EH (cell line): ENCODE measurements around the gene DENND1C.

Experiments
- DNase-seq: peaks from one replicate; pipeline ENCODE4 v3.0.0-alpha.2; 2015; ENCODE audit warnings: low read depth

Gene DENND1C

DNA sequence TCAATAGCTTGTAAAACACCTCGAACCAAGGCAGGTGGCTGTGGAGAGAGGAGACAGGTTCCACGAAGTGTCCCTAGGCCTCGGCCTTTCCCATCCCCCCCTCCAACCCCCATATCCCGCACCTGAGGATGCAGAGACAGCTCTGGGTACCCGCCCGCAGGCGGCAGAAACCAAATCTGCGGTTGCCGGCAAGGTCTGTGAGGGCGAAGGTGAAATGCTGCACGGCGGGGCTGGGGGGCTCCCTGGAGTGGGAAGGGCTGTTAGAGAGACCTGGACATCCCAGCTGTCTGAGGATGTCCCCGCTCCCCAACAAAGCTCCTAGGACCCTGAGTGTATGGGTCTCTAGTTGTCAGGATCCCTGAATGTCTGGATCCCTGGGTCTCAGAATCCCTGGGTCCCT lies 2.8 kb downstream of the DENND1C start:
- no peak for DNase-seq

DNA sequence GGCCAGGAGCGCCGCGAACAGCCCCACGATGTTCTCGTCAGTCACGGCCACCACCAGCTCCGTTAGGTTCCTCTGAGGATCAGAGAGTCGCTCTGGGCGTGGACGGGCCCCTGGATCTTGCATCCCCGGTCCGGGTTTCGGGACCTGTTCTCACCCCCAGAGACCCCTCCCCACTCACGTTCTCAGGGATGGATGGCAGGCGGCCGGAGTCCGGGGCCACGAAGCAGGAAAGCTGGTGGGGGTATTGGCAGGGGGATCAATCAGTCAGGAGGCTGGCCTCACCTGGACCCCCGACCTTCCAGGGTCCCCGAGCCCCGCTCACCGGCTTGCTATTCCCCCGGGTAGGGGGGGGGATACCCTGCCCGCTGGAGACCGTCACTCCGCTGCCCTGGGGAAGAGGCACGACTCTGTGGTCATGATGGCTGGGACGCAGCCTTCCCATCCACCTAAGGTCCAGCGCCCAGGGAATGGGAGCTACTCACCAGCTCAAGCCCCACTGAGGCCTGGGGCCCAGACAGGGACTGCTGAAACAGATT lies 4.6 kb downstream of the DENND1C start:
- no peak for DNase-seq

DNA sequence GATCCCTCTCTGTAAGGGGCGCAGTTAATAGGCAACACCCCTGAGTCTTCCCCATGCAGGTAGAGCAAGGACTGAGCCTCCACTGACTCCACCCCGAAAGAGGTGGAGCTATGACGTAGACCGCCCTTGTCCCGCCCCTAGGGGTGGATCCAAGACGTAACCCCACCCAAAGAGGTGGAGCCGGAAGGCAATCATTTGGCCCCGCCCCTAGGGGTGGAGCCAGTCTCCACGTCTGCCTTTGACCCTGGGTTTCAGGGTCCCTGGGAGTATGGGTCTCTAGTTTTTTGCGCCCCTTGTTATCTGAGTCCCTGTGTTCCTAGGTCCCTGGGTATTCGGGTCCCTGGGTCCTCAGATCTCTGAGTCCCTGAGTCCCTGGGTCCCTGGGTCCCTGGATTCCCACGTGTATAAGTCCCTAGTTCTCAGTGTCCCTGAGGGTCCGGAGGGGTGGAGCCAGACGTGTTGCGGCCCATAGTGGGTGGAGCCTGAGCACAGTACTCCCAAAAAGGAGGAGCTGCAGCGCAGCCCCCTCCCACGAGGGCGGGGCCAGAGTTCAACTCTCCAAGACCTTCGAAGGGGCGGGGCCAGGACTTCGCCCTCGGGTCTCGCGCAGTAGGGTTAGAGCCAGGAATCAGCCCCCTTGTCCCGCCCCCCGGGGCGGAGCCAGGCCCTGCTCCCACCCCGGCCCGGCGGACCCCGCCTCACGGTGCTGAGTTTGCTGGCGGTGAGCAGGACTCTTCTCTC lies 5.3 kb downstream of the DENND1C start:
- DNase-seq, result peak; percentile 38

DNA sequence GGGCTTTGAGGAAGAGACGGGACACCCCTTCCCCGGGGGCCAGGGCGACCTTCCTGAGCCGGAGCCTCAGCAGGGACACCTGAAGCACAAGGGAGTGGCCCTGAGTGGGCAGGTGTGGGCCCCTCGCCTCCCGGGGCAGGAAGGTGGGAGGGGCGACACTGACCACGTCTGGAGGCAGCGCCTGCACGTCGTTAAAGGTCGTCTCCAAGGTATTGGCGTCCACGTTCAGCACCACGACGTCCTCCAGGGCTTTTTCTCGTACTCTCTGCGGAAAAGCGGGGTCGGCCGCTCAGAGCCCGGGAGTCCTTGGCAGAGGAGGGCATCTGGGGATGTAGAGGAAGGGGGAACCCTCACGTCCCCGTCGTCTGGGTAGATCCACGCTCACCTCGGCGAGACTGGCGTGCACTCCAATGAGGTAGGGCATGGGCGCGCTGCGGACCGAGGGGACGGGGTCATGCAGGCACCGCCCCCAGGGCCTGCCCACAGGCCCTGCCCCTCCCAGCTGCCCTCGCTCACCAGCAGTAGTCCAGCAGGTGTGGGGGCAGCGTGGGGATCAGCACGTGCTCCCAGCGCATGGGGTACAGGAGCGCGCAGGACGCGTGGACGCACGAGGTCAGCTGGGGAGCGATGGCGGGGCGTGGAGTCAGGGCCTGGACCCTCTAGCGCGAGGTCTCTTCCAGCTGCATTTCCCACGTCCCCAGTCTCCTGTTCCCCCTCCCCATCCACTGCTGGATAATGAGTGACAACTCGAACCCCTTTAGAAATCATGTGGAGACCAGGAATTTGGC lies 6.1 kb downstream of the DENND1C start:
- no peak for DNase-seq

DNA sequence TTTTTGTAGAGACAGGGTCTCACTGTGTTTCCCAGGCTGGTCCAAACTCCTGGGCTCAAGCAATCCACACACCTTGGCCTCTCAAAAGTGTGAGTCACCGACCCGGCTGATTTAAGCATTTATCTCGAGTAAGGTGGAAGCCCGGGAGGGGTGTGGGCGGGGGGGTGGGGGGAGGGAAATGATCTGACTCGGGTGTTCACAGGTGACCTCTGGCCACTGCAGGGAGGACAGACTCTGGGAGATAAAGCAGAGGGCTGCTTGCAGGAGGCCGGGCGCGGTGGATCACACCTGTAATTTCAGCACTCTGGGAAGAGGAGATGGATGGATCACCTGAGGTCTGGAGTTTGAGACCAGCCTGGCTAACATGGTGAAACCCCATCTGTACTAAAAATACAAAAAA lies 7.9 kb downstream of the DENND1C start:
- DNase-seq, result no peak

DNA sequence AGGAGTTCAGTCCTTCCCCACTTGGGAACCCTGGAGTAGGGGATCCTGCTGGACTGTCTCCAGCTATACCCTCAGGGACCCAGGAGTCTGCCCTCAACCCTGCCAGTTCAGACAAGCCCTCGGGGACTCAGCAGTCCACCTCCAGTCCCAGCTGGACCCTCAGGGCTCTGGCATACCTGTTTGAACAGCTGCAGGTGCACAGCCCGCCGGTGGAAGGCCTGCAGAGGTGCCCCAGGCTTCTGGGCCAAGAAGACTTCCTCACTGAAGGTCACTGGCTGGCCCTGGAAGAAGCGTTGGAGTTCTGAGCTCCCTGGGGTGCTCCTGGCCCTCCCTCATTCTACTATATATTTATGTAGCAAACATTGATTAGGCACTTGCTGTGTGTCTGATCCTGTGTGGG lies 8.9 kb downstream of the DENND1C start:
- DNase-seq, result no peak

DNA sequence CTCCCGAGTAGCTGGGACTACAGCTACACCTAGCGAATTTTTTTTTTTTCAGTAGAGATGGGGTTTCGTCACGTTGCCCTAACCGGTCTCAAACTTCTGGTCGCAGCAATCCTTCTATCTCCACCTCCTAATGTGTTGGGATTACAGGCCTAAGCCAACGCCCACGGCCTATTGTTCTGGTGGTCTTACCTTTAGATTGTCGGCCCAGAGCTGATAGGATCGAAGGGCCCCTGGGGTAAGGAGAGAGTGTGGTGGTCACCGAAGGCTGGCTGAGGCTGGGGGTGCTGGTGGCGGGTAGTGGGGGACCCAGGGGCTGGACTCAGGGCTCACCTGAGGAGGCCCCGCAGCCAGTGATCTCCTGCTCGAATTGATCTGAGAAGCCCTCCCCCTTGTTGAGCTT lies 10.5 kb downstream of the DENND1C start:
- DNase-seq, result no peak

DNA sequence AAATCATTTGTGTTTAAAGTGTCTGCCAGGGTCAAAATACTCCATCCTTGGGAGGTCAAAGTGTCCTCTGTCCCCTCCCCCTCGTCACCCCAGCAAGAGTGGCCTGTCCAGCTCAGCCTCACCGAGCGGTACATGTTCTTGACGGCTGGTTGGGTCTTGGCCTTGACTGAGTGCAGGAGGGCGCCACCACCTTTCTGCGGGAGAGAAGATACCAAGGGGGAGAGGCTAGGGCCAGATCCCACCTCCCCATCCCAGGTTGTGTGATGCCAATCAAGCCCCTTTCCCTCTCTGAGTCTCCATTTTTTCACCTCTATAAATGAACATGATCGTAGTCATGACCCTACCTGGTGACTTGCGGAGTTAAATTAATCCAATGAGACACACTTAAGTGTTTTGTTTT lies 11.4 kb downstream of the DENND1C start:
- no peak for DNase-seq

DNA sequence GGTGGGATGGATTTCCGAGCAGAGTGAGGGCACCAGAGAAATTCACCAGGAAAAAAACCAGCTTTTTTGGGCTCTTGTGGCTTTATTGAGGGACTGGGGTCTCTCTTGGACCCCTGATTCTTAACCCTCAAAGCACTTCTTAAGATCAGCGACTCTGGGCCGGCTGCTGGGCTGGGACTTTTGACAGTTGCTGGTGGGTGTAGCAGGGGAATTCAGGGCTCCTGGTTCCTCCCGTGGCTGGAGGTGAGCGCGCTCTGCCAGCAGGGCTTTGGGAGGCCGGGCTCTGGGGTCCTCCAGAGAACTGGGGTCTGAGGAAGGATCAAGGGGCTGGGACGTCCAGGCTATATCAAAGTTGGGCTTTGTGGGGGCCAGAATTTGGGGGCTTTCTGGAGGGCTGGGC lies 14.2 kb downstream of the DENND1C start:
- DNase-seq, result no peak

DNA sequence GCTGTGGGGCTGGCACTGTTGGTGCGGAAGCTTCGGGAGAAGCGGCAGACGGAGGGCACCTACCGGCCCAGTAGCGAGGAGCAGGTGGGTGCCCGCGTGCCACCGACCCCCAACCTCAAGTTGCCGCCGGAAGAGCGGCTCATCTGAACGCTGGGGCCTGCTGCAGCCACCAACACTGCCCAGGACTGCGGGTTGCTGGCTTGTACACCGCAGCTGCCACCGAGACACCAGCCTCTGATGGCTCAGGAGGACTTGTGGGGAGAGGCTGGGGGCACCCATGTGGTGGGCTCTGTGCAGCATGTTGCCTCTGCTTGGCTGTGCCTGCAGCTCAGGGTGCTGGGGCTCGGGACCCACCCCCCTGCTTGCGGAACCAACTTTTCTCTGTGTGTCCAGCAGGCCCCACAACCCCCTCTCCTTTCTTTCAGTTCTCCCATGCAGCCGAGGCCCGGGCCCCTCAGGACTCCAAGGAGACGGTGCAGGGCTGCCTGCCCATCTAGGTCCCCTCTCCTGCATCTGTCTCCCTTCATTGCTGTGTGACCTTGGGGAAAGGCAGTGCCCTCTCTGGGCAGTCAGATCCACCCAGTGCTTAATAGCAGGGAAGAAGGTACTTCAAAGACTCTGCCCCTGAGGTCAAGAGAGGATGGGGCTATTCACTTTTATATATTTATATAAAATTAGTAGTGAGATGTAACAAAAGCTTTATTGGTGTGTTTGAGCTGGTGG lies 14.9 kb downstream of the DENND1C start:
- no peak for DNase-seq

DNA sequence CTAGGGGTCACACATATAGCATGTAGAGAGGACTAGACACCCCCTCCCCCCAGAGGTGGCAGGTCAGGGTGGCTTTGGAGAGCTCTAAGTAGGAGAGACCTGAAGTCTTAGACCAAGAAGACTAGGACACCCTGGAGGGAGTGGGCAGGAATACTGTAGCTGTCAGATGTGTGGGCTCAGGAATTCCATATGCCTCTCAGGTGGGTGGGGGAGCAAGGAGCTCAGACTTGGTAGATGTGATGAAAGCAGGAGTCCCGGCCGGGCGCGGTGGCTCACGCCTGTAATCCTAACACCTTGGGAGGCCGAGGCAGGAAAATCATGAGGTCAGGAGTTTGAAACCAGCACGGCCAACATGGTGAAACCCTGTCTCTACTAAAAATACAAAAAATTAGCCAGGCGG lies 15.9 kb downstream of the DENND1C start:
- no peak for DNase-seq

DNA sequence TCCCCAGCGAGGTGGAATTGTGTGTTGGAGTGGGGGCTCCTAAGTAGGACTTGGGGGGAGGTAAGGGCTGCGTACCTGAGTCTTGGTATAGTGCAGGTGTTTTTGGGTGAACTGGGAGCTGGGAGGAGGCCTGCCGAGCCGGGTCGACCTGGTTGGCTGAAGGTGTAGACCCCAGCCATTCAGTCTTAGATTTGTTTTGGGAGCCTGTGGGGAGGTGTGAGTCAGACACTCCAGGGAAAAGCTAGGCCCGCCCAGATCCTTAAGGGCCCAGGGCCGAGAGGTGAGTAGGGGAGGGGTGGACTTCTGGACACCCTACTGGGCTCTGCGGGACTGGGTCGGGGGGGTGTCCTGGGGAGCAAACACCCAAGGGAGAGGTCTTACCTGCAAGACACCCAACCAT lies 16.6 kb downstream of the DENND1C start:
- DNase-seq, result no peak

DNA sequence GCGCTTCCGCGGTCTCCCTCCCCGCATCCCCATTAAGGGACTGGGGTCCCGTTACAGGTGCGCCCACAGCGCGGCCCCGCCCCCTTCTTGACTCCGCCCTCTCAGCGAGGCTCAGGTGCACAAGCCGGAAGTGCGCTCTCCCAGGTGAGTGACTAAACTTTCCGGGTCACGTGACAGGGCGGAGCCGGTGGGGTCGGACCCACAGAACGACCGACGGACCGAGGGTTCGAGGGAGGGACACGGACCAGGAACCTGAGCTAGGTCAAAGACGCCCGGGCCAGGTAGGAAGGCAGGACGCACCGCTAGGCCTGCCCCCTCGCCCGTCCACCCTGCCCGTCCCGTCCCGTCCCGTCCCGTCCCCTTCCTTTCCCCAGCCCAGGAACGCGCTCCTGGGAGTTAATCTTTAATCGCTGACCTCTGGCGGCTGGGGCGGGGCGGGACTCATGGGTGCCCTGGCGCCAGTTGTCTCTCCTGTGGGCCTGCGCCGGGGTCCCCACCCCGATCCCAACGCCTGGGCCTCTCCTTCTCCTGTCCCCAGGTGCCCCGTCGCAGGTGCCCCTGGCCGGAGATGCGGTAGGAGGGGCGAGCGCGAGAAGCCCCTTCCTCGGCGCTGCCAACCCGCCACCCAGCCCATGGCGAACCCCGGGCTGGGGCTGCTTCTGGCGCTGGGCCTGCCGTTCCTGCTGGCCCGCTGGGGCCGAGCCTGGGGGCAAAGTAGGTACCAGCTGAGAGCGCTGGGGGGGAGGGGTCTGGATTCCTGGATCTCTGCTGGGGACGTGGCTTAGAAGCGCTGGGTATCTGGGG lies 17.3 kb downstream of the DENND1C start, which contains the start of gene CRB3:
TSS of gene CRB3 (plus strand) at position 202 of the 804 bp plus-strand sequence. CDS start at position 633, 431 bp downstream.
- DNase-seq, result no peak

DNA sequence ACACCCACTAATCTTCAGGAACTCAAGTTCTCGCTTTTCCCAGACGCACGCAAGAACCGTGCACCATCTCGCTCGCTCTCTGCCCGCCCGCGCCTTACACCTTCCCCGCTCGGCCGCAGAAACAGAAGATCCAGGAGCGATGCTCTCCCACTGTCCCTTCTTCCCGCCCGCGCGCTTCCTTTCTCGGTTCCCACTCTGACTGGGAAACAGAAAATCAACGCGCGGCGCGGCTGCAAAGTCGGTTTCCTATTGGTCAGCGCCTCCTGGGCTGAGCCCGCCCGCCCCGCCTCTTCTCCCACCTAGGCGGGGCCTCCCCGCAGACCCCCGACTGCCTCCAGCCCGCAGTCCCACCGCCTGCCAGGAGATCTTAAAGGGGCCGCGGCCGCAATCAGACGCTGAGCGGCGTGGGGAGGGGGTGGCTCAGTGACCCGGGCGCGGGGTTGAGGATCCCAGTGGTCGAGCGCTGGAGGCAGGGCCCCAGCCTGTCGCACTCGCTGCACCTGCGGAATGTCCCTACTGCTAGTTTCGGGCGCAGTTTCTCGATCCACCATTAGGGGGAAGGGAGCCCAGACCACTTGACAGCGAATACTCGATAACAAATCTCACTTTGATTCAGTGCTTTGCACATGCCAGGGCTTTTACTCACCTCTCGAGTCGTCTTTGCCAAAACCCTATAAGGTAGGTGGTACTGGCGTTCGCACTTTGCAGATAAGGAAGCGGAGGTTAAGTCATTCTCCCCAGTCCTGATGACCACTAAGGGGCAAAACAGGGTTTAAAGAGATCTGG lies 21.3 kb downstream of the DENND1C start:
- DNase-seq, result peak; percentile 95

DNA sequence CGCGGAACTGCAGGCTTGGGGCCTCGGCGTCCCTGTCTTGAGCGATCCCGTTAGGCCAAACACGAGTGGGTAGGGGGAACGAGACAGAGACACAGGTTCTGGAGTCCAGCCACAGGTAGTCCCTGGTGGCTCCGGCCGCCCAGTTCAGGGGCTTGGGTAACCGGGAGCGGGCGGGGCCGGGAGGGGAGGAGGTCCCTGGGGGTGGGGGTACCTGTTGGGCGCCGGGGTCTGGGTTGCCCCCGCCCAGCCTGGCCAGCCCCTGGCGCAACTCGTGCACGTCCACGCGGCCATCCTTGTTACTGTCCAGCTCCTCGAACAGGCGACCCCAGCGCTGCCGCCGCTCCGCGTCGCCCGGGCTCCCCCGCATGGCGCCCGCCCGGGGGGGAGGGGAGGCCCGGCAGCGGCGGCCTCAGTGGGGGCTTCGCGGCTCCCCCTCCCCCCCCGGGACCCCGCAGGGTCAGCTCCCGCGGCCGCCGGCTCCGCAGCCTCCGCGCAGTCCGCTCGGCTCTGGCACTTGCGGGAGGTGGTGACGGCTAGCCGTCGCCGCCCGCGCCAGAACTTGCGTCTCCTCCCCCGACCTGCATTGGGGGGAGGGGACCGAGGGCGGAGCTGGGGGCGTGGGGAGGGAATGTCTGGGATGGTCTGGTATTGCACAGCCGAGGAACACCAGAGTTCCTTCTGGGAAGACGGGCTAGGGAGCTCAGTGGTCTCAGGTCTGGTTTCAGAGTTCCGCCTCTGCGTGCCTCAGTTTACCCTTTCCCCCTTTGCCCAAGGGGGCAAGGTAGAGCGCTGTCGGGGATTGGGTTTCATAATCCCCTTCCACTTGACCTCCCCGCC lies 22.1 kb downstream of the DENND1C start, which contains the start of gene SLC25A23:
TSS of gene SLC25A23 (minus strand) at position 531 of the 837 bp plus-strand sequence. CDS start at position 367, 164 bp downstream.
- peak; percentile 75 for DNase-seq

DNA sequence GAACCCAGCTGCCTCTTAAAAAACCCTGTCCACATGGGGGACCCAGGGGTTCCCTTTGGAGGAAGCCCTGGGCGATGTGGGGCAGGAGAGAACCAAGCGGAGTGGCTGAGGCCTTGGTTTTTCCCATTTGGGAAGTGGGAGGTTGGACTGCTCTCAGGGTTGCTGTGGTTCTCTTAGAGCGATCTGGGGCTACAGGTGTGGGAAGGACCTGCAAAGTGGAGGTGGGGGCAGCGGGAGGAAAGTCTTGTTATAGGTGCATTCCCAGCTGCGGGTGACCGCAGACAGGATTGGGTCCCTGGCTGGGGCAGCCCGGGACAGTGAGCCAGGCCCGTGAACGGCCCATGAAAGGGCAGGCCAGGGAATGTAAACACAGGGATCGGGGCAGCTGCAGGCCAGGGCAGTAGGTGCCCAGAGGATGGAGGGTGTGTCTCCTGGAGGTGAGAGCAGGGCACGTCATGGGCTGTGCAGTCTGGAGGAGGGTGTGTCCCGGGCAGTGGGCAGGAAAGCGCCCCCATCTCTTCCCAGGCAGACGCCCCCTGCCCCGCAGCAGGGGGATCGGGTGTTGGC lies 22.8 kb downstream of the DENND1C start:
- no peak for DNase-seq

DNA sequence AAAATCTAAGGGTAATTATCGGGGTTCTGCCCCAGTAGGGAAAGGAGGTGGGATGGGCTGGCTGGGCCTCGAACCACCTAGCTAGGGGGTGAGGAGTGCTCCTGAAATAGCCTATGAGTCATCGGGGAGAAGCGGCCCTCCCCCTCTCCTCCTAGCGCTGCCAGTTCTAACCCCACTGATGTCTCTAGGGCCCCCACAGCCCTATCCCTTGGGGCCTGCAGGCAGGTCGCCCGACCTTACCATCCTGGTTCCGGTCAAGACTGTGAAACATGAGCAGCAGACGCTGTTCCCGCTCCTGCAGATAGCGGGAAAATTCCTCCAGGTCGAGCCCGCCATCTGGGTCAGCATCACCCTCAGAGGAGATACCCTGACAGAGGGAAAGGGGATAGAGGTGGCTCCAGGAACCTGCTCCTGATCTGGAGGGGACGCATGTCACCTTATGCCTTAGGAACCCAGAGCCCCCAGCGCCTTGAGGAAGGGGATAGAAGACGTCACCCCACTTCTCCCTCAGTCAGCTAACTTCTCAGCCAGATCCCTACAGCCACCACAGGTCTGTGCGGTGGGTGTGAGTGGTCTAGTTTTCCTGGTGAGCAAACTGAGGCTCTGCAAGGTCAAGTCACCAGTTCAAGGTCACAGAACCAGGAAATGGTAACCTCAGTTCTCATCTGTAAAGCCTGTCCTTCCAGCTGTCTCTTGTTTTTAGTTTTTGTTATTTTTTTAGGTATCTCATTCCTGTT lies 23.5 kb downstream of the DENND1C start:
- peak; percentile 23 for DNase-seq

DNA sequence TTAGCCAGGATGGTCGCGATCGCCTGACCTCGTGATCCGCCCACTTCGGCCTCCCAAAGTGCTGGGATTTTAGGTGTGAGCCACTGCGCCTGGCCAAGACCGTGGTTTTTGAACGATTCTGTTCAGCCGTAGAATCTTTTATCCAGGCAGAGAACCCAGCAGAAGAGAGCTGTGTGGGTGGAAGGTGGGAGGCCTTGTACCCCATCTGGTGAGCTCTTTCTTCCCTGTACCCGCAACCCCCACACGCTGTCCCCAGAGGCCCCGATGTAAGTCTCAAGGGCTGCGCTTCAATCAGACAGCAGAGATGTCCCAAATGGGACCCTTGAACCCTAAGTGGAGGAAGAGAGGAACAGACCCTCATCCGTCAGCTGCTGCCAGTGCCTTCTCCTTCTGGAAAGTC lies 25.7 kb downstream of the DENND1C start:
- DNase-seq, result no peak
